ENCODE data around the gene CDCA7. TPM values are rescaled to one million over a fixed set of nuclear protein-coding genes. Genes with fewer than 3 reads are reported as not detected.

The CDCA7 gene
- total and polyA plus RNA-seq, 2 donors (not counting 3 experiments of a cell fraction or from before 2014, with no cell fraction given) = 14.9 to 29.7 TPM

- Histone ChIP-seq H3K9ac (replicated peaks; ENCODE audit: extremely low read depth, insufficient read depth, low read length) (no peak overlapping the region), H3K27ac (ENCODE audit: insufficient read depth, low read depth, low read length) (no peak overlapping the region), H3K4me2 (ENCODE audit: insufficient read depth, low read length) (no peak overlapping the region), H4K20me1 (replicated peaks; ENCODE audit: control insufficient read depth, extremely low read depth, insufficient read depth, low read length) (no peaks in the 10 kb centered on the region), H3K9me1 (replicated peaks; ENCODE audit: control insufficient read depth, extremely low read depth, insufficient read depth, low read length) (no peaks in the 10 kb centered on the region), H3K36me3 (ENCODE audit: control insufficient read depth in 2 of 2, extremely low read depth in 1 of 2, insufficient read depth in 2 of 2, low read length in 2 of 2) (no peaks in the 10 kb centered on the region), H3K79me2 (ENCODE audit: control insufficient read depth, insufficient read depth, low read length) (no peaks in the 10 kb centered on the region), H3K4me1 (ENCODE audit: control insufficient read depth, extremely low read depth, insufficient read depth, low read length) (no peaks in the 10 kb centered on the region), H3K4me3 (replicated peaks in 1 of 3; ENCODE audit: insufficient read depth in 1 of 3, low read depth in 1 of 3, low read length in 3 of 3) (no peak overlapping the region), H3K9me3 (replicated peaks; ENCODE audit: control insufficient read depth, insufficient read depth, low read length) (no peaks in the 10 kb centered on the region), H2AFZ (ENCODE audit: low read depth, low read length) (no peak overlapping the region), H3K27me3 (ENCODE audit: control insufficient read depth in 2 of 2, insufficient read depth in 2 of 2, low read length in 2 of 2) (peaks cover 10 to 12% of the 10 kb centered on the region in 2 experiments)
- POLR2A ChIA-PET = no interaction called here
- FAIRE-seq = no peak
- TF ChIP-seq MYC (IDR thresholded peaks at IDR 0.05; ENCODE audit: low read depth, low read length) (no peak), POLR2AphosphoS5 (IDR thresholded peaks at IDR 0.05; ENCODE audit: insufficient read depth, low read depth, low read length) (no peak), CTCF (IDR thresholded peaks at IDR 0.05; ENCODE audit: extremely low read depth in 1 of 2, insufficient read depth in 1 of 2, low read depth in 1 of 2, low read length in 2 of 2) (no peak), JUN (IDR thresholded peaks at IDR 0.05; ENCODE audit: borderline replicate concordance, insufficient read depth, insufficient read length, low read depth) (no peak), GATA2 (IDR thresholded peaks at IDR 0.05; ENCODE audit: insufficient read depth, insufficient read length, low read depth, low read length) (no peak), POLR2A (IDR thresholded peaks at IDR 0.05; ENCODE audit: low read depth, low read length) (no peak), EZH2 (IDR thresholded peaks at IDR 0.05; ENCODE audit: borderline replicate concordance, low read depth, low read length, severe bottlenecking) (no peak), FOS (IDR thresholded peaks at IDR 0.05; ENCODE audit: borderline replicate concordance, insufficient read depth, low read length) (no peak), MAX (IDR thresholded peaks at IDR 0.05; ENCODE audit: insufficient read depth, insufficient read length) (no peak)
- intact Hi-C loops (cut with micrococcal nuclease) = no loop called here
- dilution Hi-C loops (cut with MboI; ENCODE audit: extremely low pct_ligation_motif_present, low sequenced_read_pairs) = no loop called here
- BruUV-seq (replicated peaks) = no TSS peak
- CTCF ChIA-PET = interaction anchor here (1.1 kb wide), 2 partner anchors 11 to 12 kb away, joined by 3 to 8 read pairs; no protein-coding TSS in a partner anchor
- no peak for DNase-seq (ENCODE audit: low read depth, low spot score)
Measured at GRCh38 chr2:173390036-173390435, 35.4 kb downstream of the CDCA7 start.

Data from endothelial cell of umbilical vein (primary cell).